RKO (cell line): ENCODE measurements around the gene OPCML.
A peak's percentile ranks its signal among the peaks of the same experiment; 100 is the strongest.

Experiments
- DNase-seq: peaks from one replicate; pipeline ENCODE4 v3.0.0-alpha.2; 2016; ENCODE audit warnings: low spot score

Gene OPCML

GRCh38 chr11:133355095-133355494 is 177.2 kb downstream of the OPCML start:
- no peak for DNase-seq

- no peak for DNase-seq
These were observed 178.2 kb downstream of the OPCML start for GRCh38 chr11:133354069-133354468.

GRCh38 chr11:133350045-133350444 is 182.3 kb downstream of the OPCML start:
- no peak for DNase-seq

DNA sequence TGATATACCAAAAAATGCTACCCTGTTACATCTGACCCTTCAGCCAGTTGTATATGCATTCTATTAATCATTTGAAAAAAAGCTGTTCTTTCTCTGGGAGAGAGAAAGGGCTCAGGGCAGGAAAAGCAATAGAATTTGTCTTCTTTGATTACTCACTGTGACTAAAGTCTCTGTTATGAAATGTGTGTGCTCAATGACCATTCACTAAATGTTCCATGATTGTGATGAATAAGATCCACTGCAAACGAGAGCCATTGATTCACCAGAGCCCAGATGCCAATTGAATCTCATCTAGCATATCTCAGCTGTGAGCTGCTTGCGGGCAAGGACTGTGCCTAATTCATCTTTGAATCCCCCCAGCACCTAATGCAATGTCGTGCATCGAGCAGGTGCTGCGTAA is 184.3 kb downstream of the OPCML start:
- peak; percentile 32 for DNase-seq

DNA sequence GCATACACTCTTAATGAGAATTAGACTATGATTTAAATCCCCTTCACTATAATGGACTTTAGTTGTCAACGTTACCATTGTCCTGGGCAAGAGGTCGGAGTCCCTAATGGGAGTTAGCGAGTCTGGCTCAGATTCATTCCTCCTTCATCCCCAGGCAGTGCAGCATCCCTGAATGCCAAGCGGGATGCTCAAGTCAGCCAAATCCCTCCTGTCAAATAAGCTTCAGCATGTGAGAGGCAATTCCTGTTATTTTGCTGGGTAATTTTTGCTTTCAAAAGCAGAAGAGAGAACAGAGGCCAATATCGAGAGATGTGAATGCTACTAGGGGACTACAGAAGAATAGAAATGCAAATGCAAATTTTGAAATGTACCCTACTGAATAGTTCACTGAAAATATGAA is 186.2 kb downstream of the OPCML start:
- no peak for DNase-seq

- DNase-seq, result peak; percentile 77
These were observed 188.3 kb downstream of the OPCML start for GRCh38 chr11:133343951-133344350.

DNA sequence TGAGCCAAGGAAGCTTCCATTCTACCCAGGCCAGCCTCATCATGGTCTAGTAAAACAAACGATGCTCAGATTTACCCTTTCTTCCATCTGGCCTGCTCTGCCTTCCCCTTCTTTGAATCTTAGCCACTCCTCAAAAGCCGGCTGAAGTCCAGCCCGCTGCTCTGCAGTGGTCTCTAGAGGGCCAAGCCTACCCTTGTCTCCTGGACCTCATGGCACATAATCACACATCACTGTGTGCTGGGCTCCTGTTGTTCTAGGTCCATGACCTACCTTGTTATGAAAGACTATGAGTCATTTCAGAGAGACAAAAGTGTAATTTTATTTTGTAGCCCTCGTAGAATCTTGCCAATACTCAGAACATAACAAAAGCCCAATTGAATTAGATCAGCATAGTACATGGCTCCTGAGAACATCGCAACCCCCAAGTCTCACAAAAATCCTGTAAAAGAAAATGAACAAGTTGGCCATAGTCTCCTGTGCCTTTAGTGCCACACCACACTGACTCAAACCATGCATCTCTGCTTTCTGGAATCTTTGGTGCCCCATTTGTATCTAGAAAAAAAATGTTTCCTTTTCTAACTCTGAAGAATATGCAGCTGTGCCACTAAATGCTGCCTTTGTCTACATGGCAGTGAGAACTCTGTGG is 192.7 kb downstream of the OPCML start:
- DNase-seq, result no peak

DNA sequence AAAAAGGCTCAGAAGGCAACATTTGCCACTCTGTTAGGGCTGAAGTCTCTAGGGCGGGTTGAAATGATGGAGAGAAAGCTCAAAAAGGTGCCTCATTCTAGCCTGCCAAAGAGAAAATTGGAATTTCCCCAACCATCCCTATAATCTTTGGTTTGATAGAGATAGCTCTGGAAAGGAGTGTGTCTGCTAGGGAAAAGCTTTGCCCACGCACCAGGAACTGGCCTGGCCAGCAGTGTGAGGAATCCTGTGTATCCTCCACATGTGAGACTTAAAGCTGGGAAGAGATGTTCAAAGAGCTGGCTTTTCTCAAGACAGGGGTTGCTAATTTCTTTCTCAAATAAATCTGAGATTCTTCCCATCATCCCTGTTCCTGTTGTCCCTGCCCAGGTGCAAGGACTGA is 193.7 kb downstream of the OPCML start:
- DNase-seq, result no peak

DNA sequence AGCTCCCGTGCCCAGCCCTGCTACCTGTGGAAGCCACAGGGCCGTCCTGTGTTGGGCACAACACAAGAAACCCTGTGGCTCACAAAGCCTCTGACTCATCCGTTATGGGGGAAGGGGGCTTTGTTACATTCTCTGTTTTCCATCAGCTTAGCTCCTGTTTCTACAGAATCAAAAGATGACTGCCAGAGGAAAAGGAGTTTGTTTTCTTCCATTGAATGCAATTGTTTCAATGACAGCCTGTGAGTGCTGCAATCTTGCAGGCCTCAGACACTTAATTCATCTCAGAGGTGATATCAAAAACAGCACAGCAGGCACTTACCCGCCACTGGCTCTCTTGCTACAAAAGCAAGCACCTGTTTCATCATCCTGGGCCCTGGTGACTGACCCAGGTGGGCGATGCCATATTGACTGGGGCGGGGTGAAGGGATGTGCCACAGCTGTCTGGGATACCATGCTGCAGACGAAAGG is 194.3 kb downstream of the OPCML start:
- DNase-seq, result no peak

GRCh38 chr11:133337193-133337592 is 195.1 kb downstream of the OPCML start:
- no peak for DNase-seq

GRCh38 chr11:133331031-133331430 is 201.3 kb downstream of the OPCML start:
- DNase-seq, result no peak

DNA sequence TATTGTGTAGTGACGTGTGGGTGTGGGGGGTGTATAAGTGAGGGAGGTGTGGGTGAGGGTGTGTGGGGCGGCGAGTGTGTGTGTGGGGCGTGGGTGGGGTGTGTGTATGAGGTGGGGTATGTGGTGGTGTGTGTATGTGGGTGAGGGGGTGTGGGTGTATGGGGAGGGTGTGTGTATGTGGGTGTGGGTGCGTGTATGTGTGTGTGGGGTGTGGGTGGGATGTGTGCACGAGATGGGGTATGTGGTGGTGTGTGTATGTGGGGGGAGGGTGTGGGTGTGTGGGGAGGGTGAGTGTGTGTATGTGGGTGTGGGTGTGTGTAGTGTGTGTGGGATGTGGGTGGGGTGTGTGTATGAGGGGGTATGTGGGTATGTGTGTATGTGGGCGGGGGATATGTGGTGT is 205.5 kb downstream of the OPCML start:
- DNase-seq, result no peak

- DNase-seq, result no peak
These were observed 206.0 kb downstream of the OPCML start for GRCh38 chr11:133326332-133326731.

DNA sequence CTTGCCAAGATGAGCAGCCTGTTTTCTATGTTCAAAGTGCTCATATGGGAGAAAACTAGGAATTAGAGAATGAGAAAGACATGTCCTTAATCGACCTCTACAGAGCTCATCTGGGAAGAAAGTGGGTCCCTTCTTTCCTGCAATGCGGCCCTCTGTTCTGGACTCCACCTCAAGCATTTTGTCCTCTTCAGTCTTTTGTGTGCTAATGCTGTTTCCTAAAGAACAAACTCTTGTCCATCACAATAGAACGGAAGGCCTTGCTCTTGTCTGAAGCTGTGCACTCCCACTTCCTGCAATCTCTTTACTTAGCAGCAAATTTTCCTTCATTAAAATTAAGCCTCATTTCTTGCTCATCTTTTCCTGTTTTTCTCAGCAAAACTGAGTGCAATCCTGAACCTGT is 206.6 kb downstream of the OPCML start:
- no peak for DNase-seq

- DNase-seq, result no peak
These were observed 208.9 kb downstream of the OPCML start for GRCh38 chr11:133323354-133323753.

- no peak for DNase-seq
These were observed 214.1 kb downstream of the OPCML start for GRCh38 chr11:133318221-133318620.

- no peak for DNase-seq
These were observed 221.1 kb downstream of the OPCML start for GRCh38 chr11:133311230-133311629.

- peak; percentile 7 for DNase-seq
These were observed 226.3 kb downstream of the OPCML start for GRCh38 chr11:133306019-133306418.

DNA sequence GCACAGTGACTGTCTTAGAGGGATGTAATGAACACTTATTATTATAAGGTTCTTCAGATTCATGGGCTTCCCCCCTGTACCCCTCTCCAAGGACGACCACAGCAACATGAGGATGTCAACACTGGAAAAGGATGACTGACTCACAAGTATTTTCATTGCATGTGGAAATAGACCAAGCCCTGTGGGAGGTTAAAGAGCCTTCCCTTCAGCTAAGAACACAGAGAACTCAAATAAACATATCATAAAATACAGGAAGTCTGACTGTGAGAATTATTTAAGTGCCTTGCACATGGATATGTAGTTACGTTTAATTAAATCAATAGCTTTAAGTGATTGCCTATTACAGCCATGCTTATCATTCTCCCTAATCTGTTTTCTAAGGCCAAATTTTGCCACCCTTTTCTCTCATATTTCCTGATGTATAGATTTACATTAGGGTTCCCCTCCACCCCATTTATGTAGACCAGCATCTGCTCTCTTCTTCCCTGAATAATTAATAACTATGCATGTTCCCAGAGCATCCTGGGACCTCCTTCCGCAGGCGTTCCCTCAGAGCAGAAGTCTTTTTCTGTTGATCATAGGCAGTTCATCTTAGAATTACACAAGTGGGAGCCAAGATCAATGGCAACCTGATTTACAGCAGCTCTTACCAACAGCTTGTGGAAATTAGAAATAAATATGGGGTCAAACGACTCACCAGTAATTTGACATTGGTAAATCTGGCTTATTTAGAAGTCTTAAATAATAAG is 226.9 kb downstream of the OPCML start:
- DNase-seq, result no peak

DNA sequence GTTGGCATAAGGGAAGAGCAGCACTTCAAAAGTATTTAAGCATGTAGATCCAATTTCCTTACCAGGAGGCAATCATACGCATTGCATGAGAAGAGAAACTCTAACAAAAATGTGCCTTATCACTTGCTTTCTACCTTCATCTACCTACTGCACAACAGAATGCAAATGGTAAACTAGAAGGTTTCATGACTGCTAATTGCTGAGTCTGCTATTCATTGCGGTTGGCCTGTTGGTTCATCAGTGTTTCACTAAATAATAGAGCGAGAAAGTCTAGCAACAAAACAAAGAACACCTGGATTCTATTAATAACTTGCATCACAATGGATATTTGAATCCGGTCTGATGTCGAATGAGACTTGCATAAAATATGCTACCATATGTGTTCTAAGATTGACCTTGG is 229.0 kb downstream of the OPCML start:
- no peak for DNase-seq

DNA sequence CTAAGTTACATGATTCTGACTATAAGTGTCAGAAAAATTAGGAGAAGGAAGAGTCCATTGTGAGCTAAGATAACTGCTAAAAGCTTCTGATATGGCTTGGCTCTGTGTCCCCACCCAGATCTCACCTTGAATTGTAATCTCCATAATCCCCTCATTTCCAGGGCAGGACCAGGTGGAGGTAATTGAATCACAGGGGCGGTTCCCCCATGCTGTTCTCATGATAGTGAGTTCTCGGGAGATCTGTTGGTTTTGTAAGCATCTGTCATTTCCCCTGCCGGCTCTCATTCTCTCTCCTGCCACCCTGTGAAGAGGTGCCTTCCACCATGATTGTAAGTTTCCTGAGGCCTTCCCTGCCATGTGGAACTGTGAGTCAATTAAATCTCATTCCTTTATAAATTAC is 230.2 kb downstream of the OPCML start:
- DNase-seq, result no peak

- no peak for DNase-seq
These were observed 231.6 kb downstream of the OPCML start for GRCh38 chr11:133300666-133301065.

DNA sequence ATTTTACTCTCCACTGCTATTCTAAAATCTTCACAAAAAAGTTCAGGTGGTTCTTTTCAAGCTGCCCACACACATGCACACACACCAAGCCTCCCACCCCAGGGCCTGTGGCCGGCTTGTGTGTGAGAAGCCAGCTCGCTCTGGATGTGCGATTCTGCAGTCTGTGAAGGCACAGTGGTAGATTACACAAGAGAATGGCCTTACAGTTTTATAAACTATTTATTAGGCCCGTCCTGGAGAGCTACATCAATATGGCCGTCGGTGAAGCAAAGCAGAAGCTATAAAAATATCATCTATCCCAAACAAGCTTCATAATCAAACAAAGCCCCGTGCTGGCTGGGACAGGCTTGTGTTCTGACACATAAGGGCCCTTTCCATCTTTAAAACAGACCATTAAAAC is 240.5 kb downstream of the OPCML start:
- no peak for DNase-seq

- DNase-seq, result no peak
These were observed 246.9 kb downstream of the OPCML start for GRCh38 chr11:133285359-133285758.
